HG02678 (cell line): ENCODE results near the gene TNFRSF25.
"Not testable (repeated sequence)": the region's sequence is repeated elsewhere in the genome, so short reads cannot be mapped to it uniquely, and the experiment has no call there.

Experiments
- ATAC-seq: cut with Tn5 transposase; IDR thresholded peaks from one replicate; pipeline ENCODE4 v1.9.1; 2021; ENCODE audit warnings: mild to moderate bottlenecking, moderate library complexity; ENCODE audit not compliant: unreplicated experiment

TNFRSF25 gene

DNA sequence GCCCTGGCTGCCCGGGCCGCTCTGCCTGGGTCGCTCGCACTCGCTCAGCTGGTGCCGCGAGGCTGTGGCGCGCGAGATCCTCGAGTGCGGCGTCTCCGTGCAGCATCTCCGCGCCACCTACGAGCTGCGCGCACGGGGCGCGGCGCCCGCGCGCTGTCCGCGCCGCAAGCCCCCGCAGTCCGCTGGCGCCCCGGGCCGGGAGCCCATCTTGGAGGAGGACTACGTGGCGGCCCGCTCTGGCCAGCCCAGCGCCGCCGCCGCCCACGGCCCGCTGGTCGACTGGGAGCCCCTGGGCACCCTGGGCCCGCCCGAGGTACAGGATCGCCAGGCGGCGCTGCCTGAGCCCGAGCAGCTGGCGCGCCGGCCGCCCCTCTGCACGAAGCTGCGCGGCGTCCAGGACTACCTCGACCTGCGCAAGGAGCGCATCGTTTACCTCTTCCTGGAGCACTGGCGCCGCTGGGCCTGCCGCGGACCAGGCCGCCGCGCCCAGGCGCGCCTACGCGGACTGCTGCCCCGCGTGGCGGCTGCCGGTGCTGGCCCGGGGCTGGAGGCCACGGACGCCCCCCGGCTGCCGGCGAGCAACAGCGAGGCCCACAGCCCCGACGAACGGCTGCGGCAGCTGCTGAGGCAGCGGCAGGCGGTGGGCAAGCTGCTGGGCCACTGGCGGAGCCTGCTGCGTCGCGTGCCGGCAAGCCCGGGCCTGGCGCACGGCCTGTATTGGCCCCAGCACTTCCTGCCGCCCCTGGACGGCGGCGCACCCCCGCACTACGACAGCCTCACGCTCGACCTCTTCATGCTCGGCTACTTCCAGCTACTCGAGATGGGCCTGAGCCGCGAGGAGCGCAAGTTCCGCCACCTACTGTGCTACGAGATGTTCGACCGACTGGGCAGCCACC lies 10.9 kb downstream of the TNFRSF25 start:
- no peak for ATAC-seq

- ATAC-seq, result not testable (repeated sequence)
These were observed 11.8 kb downstream of the TNFRSF25 start for GRCh38 chr1:6453895-6454855.

DNA sequence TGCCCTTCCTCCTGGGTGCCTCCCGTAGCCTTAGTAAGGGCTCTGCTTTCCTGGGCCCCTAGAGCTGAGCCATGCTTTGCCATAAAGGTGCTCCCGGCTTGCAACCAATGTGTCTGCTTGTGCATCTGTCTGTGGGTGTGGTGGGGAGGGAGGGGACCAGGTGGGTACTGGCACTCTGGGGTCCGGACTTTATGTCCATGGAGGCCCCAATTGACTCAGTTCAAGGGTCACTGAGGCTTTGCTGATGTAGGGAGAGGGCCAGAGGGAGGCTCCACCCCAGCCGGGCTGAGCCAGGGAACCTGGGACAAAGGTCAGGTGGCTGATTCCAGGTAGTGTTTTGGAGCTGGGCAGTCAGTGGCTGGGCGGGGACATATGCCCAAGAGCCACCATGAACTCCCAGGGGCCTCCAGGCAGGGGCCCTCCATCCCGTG lies 15.0 kb downstream of the TNFRSF25 start:
- ATAC-seq, result no peak

GRCh38 chr1:6450486-6450885 lies 15.5 kb downstream of the TNFRSF25 start:
- ATAC-seq, result not testable (repeated sequence)

GRCh38 chr1:6450005-6450450 lies 15.9 kb downstream of the TNFRSF25 start:
- ATAC-seq, result no peak

DNA sequence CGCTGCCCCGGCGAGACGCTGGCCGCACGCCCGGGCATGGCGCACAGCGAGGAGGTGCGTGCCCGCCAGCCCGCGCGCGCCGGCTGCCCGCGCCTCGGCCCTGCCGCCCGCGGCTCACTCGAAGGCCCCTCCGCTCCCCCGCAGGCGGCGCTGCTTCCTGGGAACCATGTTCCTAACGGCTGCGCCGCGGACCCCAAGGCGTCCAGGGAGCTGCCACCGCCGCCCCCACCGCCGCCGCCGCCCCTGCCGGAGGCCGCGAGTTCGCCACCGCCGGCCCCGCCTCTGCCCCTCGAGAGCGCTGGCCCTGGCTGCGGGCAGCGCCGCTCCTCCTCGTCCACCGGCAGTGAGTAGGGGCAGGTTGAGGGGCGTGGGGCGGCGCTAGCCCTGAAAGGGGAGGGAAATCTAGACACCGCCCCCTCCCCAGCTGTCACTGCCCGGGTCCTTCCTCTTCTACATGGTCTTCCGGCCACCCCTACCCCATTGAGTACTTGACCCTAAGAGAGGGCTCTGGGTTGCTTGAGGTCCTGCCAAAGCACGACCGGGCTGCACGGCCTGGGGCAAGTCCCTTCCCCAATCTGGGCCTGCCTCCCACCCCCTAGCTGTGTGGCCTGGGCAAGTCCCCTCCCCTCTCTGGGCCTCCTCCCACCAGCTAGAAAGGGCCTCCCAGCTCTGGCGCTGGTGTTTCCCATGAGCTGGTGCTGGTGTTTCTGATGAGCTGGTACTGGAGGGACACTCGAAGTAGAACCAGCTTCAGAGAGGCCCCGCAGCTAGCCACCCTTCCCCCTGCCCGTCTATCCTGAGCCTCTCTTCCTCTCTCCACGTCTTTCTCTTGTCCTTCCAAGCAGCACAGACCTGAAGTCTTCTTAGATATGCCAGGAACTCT lies 17.0 kb downstream of the TNFRSF25 start:
- ATAC-seq, result no peak

GRCh38 chr1:6447818-6448748 lies 17.9 kb downstream of the TNFRSF25 start:
- no peak for ATAC-seq

DNA sequence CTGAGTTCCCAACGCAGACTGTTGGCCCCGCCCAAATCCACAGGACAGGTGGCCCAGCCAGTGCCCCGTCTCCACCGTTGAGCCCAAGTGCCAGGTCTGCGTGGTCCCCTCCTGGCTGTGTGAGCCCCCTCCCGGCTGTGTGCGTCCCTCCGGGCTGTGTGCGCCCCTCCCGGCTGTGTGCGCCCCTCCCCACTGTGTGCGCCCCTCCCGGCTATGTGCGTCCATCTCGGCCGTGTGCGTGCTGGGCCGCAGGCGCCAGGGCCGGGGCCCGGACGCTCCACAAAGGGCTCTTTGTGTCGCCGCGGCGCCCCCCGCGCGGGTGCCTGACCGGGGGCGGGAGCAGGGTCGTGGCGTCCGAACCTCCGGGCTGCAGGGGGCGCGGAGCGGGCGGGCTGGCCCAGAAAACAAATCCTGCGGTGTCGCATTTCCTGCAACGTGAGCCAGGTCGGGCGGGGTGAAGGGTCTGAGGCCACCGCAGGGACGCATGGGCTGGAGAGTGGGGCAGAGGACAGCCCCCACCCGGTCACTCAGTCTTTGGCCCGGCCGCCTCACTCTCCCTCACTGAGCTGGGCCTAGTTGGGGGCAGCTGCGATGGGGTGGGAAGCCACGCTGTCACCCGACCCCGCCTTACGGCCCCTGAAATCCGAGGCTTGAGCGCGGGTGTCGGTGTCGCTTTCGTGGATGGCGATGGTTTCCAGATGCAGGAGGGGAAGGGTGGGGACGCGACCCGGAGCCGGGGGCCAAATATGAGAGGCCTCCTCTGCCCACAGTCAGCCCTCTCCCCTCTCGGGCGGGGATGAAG lies 18.8 kb downstream of the TNFRSF25 start:
- no peak for ATAC-seq

GRCh38 chr1:6446665-6447015 lies 19.3 kb downstream of the TNFRSF25 start:
- no peak for ATAC-seq

- ATAC-seq, result not testable (repeated sequence)
These were observed 20.0 kb downstream of the TNFRSF25 start for GRCh38 chr1:6445929-6446328.

DNA sequence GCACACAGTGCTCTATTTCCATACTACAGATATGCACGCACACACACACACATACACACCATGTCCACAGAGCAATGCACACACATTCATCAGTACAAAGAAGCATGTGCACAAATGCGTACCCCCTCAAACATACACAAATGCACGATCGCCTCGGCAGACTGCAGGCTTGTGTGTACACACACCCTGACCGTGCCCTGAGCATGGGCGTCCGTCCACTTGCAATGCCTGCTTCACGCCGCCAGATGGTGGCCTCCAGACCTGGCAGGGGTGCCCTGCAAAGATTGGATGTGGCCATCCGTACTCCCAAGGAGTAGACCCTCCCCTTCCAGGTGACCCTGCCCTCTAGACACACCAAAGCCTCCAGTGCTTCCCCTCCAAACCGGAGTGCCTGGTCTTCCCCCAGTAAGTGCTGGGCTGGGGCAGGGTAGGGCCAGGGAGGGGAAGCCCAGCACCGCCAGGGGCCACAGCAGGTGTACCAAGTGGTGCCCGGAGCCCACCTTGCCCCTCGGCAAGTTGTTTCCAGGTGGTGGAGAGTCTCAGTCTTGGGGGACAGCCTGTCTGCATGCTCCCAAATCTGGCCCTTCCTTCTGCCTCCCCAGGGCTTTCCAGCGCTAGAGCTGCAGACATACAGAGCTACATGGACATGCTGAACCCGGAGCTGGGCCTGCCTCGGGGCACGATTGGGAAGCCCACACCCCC lies 20.8 kb downstream of the TNFRSF25 start:
- no peak for ATAC-seq

DNA sequence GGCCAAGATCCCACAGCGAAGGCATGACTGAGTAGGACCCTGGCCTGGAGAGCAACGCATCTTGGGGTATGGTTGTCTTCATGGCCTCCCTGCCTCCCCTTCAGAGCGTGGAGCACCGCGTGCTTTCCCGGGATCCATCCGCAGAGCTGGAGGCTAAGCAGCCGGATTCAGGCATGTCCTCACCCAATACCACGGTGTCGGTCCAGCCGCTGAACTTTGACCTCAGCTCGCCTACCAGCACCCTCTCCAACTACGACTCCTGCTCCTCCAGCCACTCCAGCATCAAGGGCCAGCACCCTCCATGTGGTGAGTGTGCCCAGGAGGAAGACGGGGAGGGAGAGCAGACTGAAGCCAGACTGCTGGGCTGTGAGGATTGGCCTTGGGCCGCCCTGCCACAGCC lies 21.6 kb downstream of the TNFRSF25 start:
- ATAC-seq, result no peak

GRCh38 chr1:6443339-6444115 lies 22.4 kb downstream of the TNFRSF25 start:
- no peak for ATAC-seq

DNA sequence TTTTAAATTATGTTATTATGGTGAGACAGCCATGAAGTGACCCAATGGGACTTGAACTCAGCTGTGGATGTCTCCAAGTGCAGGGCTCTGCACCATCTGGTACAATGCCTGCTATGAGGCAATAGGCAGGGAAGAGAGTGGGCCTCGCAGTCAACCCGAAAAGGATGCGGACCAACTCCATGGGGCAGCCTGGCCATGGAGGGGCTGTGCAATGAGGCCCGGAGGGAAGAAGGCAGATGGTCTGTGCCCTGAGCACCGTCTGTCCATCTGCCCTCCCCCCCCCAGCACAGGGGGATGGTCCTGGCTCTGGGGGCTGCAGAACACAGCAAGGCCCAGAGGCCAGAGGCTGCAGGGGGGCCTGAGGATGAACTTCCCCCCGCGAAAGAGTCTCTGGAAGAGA lies 24.4 kb downstream of the TNFRSF25 start:
- ATAC-seq, result no peak

DNA sequence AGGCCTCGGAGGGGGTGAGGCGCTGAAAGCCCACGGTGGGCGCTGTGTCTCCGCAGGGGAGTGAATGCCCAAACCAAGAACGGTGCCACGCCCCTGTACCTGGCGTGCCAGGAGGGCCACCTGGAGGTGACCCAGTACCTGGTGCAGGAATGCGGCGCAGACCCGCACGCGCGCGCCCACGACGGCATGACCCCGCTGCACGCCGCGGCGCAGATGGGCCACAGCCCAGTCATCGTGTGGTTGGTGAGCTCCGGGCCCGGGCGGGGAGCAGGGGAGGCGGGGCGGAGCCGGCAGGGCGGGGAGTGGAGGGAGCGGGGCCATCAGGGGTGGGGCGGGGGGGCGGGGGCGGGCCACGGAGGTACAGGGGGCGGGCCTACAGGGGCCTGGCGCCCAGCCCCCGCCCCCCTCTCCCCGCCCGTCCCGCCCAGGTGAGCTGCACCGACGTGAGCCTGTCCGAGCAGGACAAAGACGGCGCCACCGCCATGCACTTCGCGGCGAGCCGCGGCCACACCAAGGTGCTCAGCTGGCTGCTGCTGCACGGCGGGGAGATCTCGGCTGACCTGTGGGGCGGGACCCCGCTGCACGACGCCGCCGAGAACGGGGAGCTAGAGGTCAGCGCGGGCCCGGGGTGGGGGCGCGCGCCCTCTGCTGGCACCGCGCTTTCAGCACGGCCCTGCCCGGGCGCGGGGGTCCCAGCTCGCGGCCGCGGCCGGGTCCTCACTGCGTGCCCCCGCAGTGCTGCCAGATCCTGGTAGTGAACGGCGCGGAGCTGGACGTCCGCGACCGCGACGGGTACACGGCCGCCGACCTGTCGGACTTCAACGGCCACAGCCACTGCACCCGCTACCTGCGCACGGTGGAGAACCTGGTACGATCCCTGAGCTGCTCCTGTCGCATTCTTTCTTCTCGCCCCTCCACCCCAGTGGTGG lies 25.5 kb downstream of the TNFRSF25 start:
- no peak for ATAC-seq

DNA sequence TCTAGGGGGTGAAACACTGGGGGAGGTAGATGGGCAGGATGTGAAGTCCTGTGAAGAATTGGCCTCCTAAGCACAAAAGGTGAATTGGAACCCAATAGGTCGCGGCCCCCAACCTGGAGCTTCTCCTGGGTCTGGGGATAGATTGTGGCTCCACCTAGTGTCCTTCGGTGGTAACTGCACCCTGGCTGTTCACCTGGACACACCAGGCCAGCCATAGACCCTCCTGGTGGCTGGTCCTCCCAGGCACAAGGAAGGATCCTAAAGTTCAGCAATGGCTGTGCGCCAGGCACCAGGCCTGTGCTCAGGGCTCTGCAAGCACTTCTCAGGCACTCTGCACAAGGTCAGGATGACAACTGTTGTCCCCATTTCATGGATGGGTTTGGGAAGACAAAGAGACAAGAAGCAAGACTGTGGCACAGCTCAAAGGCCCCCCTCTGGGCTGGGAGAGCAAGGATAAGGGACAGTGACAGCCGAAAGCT lies 27.9 kb downstream of the TNFRSF25 start:
- no peak for ATAC-seq
